Measurements from ENCODE around the gene LMCD1.
"Not testable (repeated sequence)": the region's sequence is repeated elsewhere in the genome, so short reads cannot be mapped to it uniquely, and the experiment has no call there.

LMCD1 gene

GRCh38 chr3:8565376-8565775 lies 63.8 kb downstream of the LMCD1 start:
- no peak for DNase-seq

DNA sequence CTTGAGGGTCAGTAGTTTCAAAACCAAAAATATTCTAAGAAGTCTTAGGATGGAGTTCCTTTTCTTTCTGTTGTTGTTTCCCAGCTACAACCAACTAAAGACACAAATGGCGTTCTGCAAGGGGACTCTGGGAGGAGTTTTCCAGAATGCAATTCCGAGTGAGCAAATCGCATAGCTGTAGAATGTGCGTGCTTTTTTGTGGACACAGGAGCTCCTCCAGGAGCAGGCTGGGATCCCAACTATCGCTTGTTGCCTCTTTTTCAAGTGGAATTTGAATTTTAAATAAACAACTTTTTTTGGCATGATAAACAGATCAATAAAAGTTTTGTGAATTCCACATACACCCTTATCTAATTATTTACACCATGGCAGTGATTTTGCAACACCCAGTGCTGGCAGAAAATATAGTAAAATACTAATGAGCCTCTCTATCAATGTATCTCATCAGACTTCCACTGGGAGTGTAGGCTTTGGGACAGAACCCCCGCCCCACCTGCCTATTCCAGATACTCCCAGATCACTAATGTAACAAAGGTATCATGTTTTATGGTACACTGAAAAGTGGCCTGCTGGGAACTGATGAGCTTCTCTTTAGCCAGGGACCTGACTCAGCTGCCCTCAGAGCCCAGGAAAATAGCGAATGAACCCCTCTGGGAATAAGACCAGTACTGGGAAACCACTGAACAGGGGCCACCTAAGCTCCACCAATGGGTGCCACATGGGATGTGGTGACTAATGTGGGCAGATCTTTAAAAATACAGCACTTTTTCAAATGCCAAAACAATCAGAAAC lies 66.4 kb downstream of the LMCD1 start:
- DNase-seq: no peak

DNA sequence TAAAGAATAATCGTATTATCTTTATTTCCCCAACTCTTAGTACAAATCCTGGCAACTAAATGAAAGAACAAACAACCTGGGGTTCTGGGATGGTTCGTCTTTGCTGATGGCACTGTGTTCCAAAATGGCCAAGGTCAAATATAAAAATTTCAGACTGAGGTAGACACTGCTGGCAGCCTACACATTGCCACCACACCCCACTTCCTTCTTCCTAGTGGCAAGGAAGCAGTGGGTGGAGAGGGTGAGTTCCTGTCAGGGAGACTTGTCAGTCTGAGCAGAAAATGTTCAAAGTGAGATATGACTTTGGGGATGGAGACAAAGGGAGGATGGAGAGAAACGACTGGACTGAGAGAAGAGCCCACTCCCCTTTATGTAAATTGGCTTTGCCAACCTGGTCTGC lies 69.6 kb downstream of the LMCD1 start:
- peak; percentile 9 for DNase-seq

GRCh38 chr3:8573342-8573926 lies 71.8 kb downstream of the LMCD1 start:
- DNase-seq: no peak

DNA sequence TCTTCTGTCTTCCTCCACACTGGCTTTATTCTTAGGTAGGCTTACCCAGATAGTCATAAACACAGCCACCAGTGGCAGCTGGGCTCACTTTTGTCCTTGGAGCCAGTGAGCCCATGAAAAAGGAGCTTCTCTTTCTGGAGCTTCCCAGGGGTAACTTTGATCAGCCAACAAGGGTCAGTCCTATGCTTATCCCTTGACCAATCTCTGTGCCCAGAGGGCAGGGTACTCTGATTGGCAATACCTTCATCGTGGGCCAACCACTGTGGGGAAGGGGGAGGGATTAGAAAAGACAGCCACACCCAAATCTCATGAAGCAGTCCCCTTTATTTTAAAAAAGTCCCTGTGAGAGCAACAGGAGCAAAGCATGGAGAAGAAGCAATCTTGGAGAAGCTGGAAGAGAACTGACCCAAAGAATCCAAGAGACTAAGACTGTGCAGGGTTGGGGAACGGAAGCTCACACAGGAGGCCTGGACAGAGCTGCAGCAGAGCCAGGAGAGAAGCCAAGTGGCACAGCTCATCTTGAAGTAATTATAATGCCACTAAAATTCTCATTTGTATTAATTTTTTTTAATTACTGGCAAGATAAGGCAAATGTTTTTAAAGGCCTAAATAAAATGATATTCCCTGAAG lies 72.5 kb downstream of the LMCD1 start:
- no peak for DNase-seq

DNA sequence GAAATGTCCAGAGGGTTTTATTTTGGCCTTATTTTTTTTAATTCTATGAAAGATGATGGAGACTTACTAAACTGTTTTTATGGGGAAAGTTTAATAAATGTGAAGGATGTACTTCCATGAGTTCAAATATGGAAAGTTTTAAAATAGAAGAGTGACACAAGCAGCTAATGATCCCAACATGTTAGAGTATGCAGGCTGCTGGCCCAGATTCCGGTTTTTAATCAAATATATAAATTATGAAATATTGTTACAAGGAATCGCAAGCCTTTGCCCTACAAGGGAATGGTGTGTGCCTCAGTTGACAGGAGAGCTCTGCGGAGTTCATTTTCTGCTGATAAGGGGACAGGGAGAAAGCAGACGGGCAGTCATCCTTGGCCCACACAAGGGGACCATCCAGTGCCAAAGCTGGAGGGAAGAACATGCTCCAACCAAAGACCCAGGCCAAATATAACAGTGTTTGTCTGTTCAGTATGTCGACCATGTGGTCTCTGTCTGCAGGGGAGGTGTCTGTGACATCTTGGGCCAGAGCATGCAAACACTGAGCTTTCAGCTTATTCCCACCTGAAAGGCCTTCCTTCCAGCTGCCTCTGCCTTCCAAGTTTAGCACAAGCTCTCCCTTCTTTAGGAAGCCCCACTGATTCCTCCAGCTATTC lies 73.2 kb downstream of the LMCD1 start:
- DNase-seq: no peak

DNA sequence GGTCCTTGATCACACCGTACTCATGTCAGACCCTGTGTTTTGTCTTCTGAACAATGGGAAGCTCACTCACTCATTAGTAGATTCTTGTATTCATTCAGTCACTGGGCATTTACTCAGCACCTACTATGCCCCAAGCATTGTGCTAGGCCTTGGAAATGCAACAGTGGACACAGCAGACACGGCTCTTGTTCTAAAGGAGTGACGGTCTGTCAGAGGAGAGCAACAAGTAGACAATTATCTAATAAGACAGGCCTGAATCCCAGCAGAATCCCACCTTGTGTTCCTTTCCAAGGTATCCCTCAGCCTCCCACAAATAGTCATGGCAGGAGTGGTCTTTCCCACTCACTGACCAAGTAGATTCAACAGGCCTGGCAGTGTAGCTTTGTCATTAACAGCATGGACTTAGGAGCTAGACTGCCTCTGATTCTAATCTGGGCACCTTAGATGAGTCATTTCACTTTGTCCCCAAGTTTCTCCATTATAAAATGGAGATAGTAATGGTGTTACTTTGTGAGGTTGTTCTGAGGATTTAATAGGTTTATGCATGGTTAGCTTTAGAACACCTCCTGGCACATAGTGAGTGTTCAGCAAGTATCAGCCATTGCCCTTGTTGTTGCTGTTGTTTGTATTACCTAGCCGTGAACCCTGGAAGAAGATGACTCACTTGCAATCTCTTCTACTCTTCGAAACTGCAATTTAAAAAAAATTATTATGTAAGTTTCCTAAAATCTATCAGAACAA lies 73.9 kb downstream of the LMCD1 start:
- DNase-seq: no peak

DNA sequence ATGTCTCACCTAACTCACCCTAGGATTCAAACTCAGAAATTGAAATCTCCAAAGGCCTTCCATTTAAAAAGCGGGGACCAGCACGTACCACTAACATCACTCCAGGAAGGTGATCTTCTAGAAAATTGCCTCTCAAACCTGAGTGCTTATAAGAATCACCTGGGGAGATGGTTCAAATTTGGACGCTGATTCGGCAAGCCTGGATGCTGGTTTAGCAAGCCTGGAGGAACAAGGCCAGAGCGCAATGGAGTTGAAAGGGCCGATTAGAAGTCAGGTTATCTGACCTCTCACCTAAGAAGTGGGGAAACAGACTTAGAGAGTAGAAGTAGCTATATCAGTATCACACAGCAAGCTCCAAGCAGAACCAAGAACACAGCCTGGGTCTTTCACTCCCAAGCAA lies 74.8 kb downstream of the LMCD1 start:
- no peak for DNase-seq

- DNase-seq: no peak
These were observed 75.4 kb downstream of the LMCD1 start for GRCh38 chr3:8576841-8577571.

GRCh38 chr3:8578282-8578681 lies 76.7 kb downstream of the LMCD1 start:
- no peak for DNase-seq

GRCh38 chr3:8579096-8579495 lies 77.5 kb downstream of the LMCD1 start:
- no peak for DNase-seq

DNA sequence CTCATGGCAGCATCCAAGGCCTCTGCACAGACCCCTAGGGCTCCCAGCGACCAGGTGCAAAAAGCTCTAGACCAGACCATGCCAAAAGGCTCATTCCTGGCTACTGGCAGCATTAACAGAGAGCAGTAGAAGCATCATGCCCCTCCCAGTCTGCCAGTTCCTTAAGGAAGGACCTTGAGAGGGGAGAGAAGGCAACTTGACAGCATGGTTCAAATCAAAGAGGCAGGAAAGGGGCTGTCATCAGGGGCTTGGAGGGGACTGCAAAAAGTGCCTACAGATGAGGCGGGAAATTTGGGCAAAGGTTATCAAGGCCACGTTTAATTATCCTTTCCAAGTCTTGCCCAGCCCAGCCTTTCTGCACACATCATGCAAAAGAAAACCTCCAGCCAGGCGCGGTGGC lies 78.3 kb downstream of the LMCD1 start:
- DNase-seq: no peak

- DNase-seq: not testable (repeated sequence)
These were observed 78.8 kb downstream of the LMCD1 start for GRCh38 chr3:8580434-8580833.

- DNase-seq: no peak
These were observed 79.8 kb downstream of the LMCD1 start for GRCh38 chr3:8581373-8581772.

DNA sequence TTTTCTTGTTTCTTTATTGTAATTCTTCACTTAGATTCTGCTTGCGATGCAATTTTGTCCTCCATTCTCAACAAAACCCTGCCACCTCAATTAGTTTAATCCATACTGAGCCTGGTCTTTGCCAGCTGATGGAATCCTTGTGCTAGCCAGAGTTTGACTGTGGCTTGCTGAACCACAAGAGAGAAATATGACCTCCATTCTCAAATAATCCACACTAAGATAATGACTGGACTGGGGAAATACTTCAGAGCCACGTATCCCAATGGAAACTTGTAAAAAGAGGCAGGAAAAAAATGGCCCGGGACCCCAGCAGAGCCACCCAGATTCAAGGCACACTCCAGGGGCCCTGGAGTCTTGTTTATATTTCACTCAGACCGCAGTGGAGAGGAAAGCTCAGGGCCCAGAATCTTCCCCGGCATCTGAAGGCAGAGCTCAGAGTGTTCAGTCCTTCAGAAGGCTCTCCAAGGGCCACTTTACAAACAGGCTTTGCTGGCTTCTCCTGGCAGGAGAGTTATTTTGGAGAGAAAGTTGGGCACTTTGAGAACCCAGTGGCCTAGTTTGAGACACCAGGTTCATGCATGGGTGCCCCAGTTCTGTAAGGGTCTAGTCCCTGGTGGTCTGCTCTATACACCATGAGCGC lies 80.3 kb downstream of the LMCD1 start:
- no peak for DNase-seq

- no peak for DNase-seq
These were observed 83.0 kb downstream of the LMCD1 start for GRCh38 chr3:8584661-8585060.

DNA sequence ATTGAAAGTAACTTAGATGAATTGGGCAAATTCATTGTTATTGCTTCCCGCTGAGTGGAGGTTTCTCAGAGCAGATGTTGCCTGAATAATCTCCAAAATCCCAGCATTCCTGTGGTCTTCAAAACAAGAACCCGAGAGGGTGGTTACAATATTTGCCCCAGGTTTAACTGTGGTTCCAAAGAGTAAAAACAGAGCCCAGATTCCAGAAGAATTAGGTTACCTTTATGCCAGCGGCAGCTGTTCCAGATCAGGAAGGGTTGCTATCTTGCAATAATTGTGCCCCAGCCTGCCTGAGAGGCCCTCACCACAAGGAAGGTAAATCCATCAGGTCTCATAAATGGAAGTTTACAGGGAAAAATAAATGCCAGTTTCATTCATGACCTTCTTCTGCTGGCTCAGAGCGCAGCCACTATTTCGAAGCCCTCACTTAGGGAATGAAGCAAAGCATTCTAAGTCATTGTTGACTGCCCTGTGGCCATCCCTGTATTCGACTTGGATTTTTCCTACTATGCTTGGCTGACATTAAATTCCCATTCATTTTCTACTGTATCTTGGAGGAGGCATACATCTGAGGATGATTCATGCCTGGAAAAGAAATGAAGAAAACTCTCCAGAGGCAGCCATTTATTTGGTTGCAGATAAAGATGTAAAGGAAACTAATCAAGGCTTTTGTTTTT lies 88.4 kb downstream of the LMCD1 start:
- no peak for DNase-seq

GRCh38 chr3:8593021-8593827 lies 91.6 kb downstream of the LMCD1 start:
- DNase-seq: no peak

DNA sequence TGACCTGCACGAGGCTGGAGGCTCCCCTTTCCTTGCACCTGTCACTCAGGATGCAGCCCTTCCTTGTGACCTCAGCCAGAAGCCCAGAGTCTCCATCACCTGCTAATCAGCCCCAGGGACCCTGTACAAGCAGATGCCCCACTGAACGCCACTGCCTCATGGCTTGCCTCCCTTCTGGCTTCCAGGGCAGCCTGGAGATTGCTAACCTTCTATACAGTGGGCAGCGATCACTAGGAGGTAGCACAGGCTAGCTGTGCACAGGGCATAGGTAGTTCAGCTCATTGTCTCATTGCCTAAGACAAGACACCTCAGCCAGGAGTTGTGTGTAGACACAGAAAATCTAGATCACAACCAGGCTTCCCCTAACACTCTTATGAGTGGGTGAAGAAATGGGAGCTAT lies 93.6 kb downstream of the LMCD1 start:
- no peak for DNase-seq

- no peak for DNase-seq
These were observed 94.1 kb downstream of the LMCD1 start for GRCh38 chr3:8595695-8596115.
